K562 (cell line): ENCODE measurements around the gene ALPK1.

ENCODE experiments used
- CHD1 ChIP-seq: fragments of 200-600 bp; sonication (generic); IDR thresholded peaks from one replicate; pipeline ENCODE4 v1.6.1; 2012; ENCODE audit warnings: mild to moderate bottlenecking, moderate library complexity, low read length, inconsistent platforms
- NR2F6 ChIP-seq: fragments of 450-650 bp; formaldehyde crosslinking; IDR thresholded peaks from 2 replicates; pipeline ENCODE4 v1.4.0; 2020; ENCODE audit warnings: mild to moderate bottlenecking
- STAT5B ChIP-seq: fragments of 250-450 bp; sonication (Bioruptor Pico); IDR thresholded peaks from 2 replicates; pipeline ENCODE4 v1.8.0; 2021; ENCODE audit warnings: mild to moderate bottlenecking, inconsistent platforms
- ZNF740 ChIP-seq, 3 experiments: fragments of 200-800 bp in 1 of 3; sonication (Bioruptor generic) in 1 of 3; sonication (generic) in 1 of 3; formaldehyde crosslinking in 1 of 3; IDR thresholded peaks; 2 replicates each; pipeline versions ENCODE4 v1.6.1 to v1.8.0; 2016 to 2022; ENCODE audit warnings: mild to moderate bottlenecking in 2 of 3, missing compliant biosample characterization in 2 of 3, missing genetic modification characterization in 2 of 3, missing genetic modification reagents in 1 of 3
- ZNF79 ChIP-seq: fragments of 250-450 bp; sonication (Bioruptor Pico); IDR thresholded peaks from 2 replicates; pipeline ENCODE4 v1.4.0; 2020; ENCODE audit warnings: low read depth, mild to moderate bottlenecking, moderate library complexity

GRCh38 chr4:112316360-112316759, 19.2 kb downstream of the ALPK1 start:
- TF ChIP-seq CHD1: no peak
- TF ChIP-seq STAT5B (CRISPR knock-in tag): no peak
- TF ChIP-seq ZNF79 (CRISPR knock-in tag): no peak
- no peak for TF ChIP-seq NR2F6 (CRISPR knock-in tag)
- TF ChIP-seq ZNF740 (CRISPR knock-in tag; IDR thresholded peaks at IDR 0.05): no peak
- TF ChIP-seq ZNF740 (tag; IDR thresholded peaks at IDR 0.05): no peak
